Activated CD4-positive, alpha-beta T cell treated with anti-CD3 and anti-CD28 coated beads, Interleukin-2, amount 50 U/mL, for 24 hours (primary cell): ENCODE data around the gene YPEL3.
"Not testable (repeated sequence)": the region's sequence is repeated elsewhere in the genome, so short reads cannot be mapped to it uniquely, and the experiment has no call there.

Experiments
- DNase-seq, 2 donors: peaks; one replicate each; pipeline ENCODE4 v3.0.0-alpha.2; 2020; ENCODE audit warnings: low read depth in 1 of 2, low spot score in 1 of 2

The YPEL3 gene

GRCh38 chr16:30117768-30118167 lies 21.8 kb upstream of the YPEL3 start:
- no peak for DNase-seq

GRCh38 chr16:30116291-30117207 lies 20.5 kb upstream of the YPEL3 start:
- no peak for DNase-seq

GRCh38 chr16:30115238-30115637 lies 19.2 kb upstream of the YPEL3 start:
- DNase-seq = no peak

GRCh38 chr16:30114833-30115232 lies 18.8 kb upstream of the YPEL3 start:
- DNase-seq = not testable (repeated sequence)

GRCh38 chr16:30114411-30114810 lies 18.4 kb upstream of the YPEL3 start:
- no peak for DNase-seq

GRCh38 chr16:30113711-30114333 lies 17.8 kb upstream of the YPEL3 start:
- no peak for DNase-seq

- no peak for DNase-seq
Measured at GRCh38 chr16:30113031-30113710, 17.2 kb upstream of the YPEL3 start, which contains the start of gene GDPD3. Gene GDPD3 (minus strand): TSS chr16:30113537. CDS start chr16:30113478, 59 bp downstream.

- peak; percentile 42 to 49 for DNase-seq
Measured at GRCh38 chr16:30112197-30113030, 16.4 kb upstream of the YPEL3 start.

GRCh38 chr16:30110661-30111060 lies 14.6 kb upstream of the YPEL3 start:
- no peak for DNase-seq

GRCh38 chr16:30108059-30108850 lies 12.2 kb upstream of the YPEL3 start:
- DNase-seq = no peak

GRCh38 chr16:30104492-30104891 lies 8.5 kb upstream of the YPEL3 start:
- no peak for DNase-seq

- DNase-seq = no peak
Measured at GRCh38 chr16:30104090-30104489, 8.1 kb upstream of the YPEL3 start.

- no peak for DNase-seq
Measured at GRCh38 chr16:30096862-30097563, 1.0 kb upstream of the YPEL3 start.

GRCh38 chr16:30095166-30096078 lies 591 bp downstream of the YPEL3 start:
- DNase-seq = no peak

GRCh38 chr16:30094541-30095165 lies 1.4 kb downstream of the YPEL3 start:
- no peak for DNase-seq

- DNase-seq = peak; percentile 42 to 48
Measured at GRCh38 chr16:30092373-30093010, 3.5 kb downstream of the YPEL3 start.
